H1 (cell line): ENCODE results near the gene SERPINB2. TPM values are rescaled to one million over a fixed set of nuclear protein-coding genes. Genes with fewer than 3 reads are reported as not detected.

Source experiments
- CTCF ChIA-PET: fragments of 300-600 bp; sonication (Branson Sonifier 250); formaldehyde crosslinking; loops from one replicate; lab custom pipeline; 2021; ENCODE audit not compliant: partially characterized antibody; lab: Charles Lee
- POLR2A ChIA-PET: fragments of 300-600 bp; sonication (Branson Sonifier 250); formaldehyde crosslinking; loops from one replicate; lab custom pipeline; 2021; ENCODE audit warnings: inconsistent platforms; ENCODE audit not compliant: partially characterized antibody; lab: Charles Lee
- DNase-seq, 2 experiments: peaks; one replicate each; pipeline versions ENCODE4 v3.0.0 to v3.0.0-alpha.2; 2010 to 2022; ENCODE audit warnings: low spot score in 2 of 2, low read depth in 1 of 2, mixed read lengths in 1 of 2
- FAIRE-seq: peaks from 2 replicates; lab custom pipeline; 2011; peaks lifted over from hg19 to GRCh38; lab: Jason Lieb, UNC
- H2AFZ ChIP-seq: 2 replicates; pipeline ENCODE4 v1.8.1; 2012; ENCODE audit warnings: low read length, inconsistent platforms
- H2AK5ac ChIP-seq: 2 replicates; pipeline ENCODE4 v1.6.1; 2013; ENCODE audit warnings: low read depth, low read length
- H2BK120ac ChIP-seq: replicated peaks from 2 replicates; pipeline ENCODE3; 2013; ENCODE audit warnings: low read depth, low read length, inconsistent platforms
- H2BK12ac ChIP-seq: 2 replicates; pipeline ENCODE4 v1.6.1; 2013; ENCODE audit warnings: low read depth, low read length
- H2BK15ac ChIP-seq: 2 replicates; pipeline ENCODE4 v1.6.1; 2013; ENCODE audit warnings: low read length
- H2BK20ac ChIP-seq: 2 replicates; pipeline ENCODE4 v1.6.1; 2013; ENCODE audit warnings: low read length
- H2BK5ac ChIP-seq: 2 replicates; pipeline ENCODE4 v1.6.1; 2013; ENCODE audit warnings: low read depth, low read length
- H3K14ac ChIP-seq: 2 replicates; pipeline ENCODE4 v1.6.1; 2013; ENCODE audit warnings: inconsistent platforms; ENCODE audit not compliant: insufficient read length
- H3K18ac ChIP-seq: 2 replicates; pipeline ENCODE4 v1.6.1; 2013; ENCODE audit warnings: low read length; ENCODE audit errors: extremely low read depth
- H3K23ac ChIP-seq: 2 replicates; pipeline ENCODE4 v1.6.1; 2013; ENCODE audit warnings: inconsistent platforms; ENCODE audit not compliant: insufficient read length
- H3K23me2 ChIP-seq: 2 replicates; pipeline ENCODE4 v1.6.1; 2013; ENCODE audit warnings: low read depth, low read length
- H3K27ac ChIP-seq: 2 replicates; pipeline ENCODE4 v1.6.1; 2011; ENCODE audit warnings: low read depth, low read length, inconsistent platforms
- H3K27me3 ChIP-seq, 4 experiments: replicated peaks in 1 of 4; 1 replicate in 1 of 4; 2 replicates in 3 of 4; pipeline versions ENCODE4 v1.6.1 to v1.8.1; 2011 to 2013; ENCODE audit warnings: low read length in 3 of 4, mild to moderate bottlenecking in 3 of 4, inconsistent platforms in 2 of 4, mixed read lengths in 2 of 4, moderate library complexity in 1 of 4; ENCODE audit not compliant: control insufficient read depth in 3 of 4, insufficient read depth in 3 of 4; ENCODE audit errors: extremely low read depth in 1 of 4
- H3K36me3 ChIP-seq, 4 experiments: 2 replicates each; pipeline versions ENCODE4 v1.6.1 to v1.8.1; 2011 to 2013; ENCODE audit warnings: mild to moderate bottlenecking in 4 of 4, low read length in 3 of 4, moderate library complexity in 2 of 4, control low read depth in 1 of 4, inconsistent platforms in 1 of 4; ENCODE audit not compliant: insufficient read depth in 4 of 4, control insufficient read depth in 2 of 4
- H3K4ac ChIP-seq: replicated peaks from 2 replicates; pipeline ENCODE3; 2013; ENCODE audit warnings: low read length, low read depth, mixed read lengths, inconsistent platforms; ENCODE audit not compliant: insufficient read length
- H3K4me1 ChIP-seq, 4 experiments: replicated peaks in 1 of 4; 1 replicate in 1 of 4; 2 replicates in 3 of 4; pipeline versions ENCODE4 v1.6.1 to v1.8.1; 2011 to 2013; ENCODE audit warnings: low read length in 3 of 4, inconsistent platforms in 2 of 4, mixed read lengths in 1 of 4; ENCODE audit not compliant: insufficient read depth in 4 of 4, control insufficient read depth in 3 of 4
- H3K4me2 ChIP-seq, 2 experiments: 2 replicates each; pipeline versions ENCODE4 v1.6.1 to v1.8.1; 2011 to 2013; ENCODE audit warnings: low read depth in 2 of 2, low read length in 2 of 2, control low read depth in 1 of 2, inconsistent platforms in 1 of 2, mild to moderate bottlenecking in 1 of 2; ENCODE audit not compliant: insufficient read depth in 1 of 2
- H3K4me3 ChIP-seq, 4 experiments: fragments of 200-600, 300-600 bp in 1 of 4; sonication (generic), shearing (Covaris generic), sonication (Bioruptor Twin) in 1 of 4; 2 replicates each; pipeline versions ENCODE4 v1.5.1 to v1.8.1; 2011 to 2016; ENCODE audit warnings: low read length in 4 of 4, low read depth in 3 of 4, control low read depth in 2 of 4, inconsistent platforms in 2 of 4, mild to moderate bottlenecking in 2 of 4, mixed read lengths in 1 of 4, moderate library complexity in 1 of 4; ENCODE audit not compliant: insufficient read depth in 2 of 4; ENCODE audit errors: extremely low read depth in 1 of 4
- H3K56ac ChIP-seq: replicated peaks from 2 replicates; pipeline ENCODE3; 2013; ENCODE audit warnings: low read depth, mild to moderate bottlenecking, mixed read lengths, low read length, inconsistent platforms; ENCODE audit not compliant: insufficient read length
- H3K79me1 ChIP-seq: 2 replicates; pipeline ENCODE4 v1.6.1; 2013; ENCODE audit warnings: low read depth, low read length, control low read depth
- H3K79me2 ChIP-seq, 2 experiments: 2 replicates each; pipeline versions ENCODE4 v1.6.1 to v1.8.1; 2012 to 2013; ENCODE audit warnings: low read length in 2 of 2, mild to moderate bottlenecking in 2 of 2, inconsistent platforms in 1 of 2; ENCODE audit not compliant: insufficient read depth in 2 of 2, control insufficient read depth in 1 of 2
- H3K9ac ChIP-seq, 4 experiments: replicated peaks in 1 of 4; 1 replicate in 1 of 4; 2 replicates in 3 of 4; pipeline versions ENCODE4 v1.6.1 to v1.8.1; 2011 to 2013; ENCODE audit warnings: low read depth in 3 of 4, low read length in 3 of 4, control low read depth in 2 of 4, mild to moderate bottlenecking in 2 of 4, moderate library complexity in 2 of 4, inconsistent platforms in 1 of 4; ENCODE audit errors: extremely low read depth in 1 of 4
- H3K9me3 ChIP-seq, 2 experiments: 2 replicates each; pipeline versions ENCODE4 v1.6.1 to v1.8.1; 2012 to 2013; ENCODE audit warnings: mild to moderate bottlenecking in 2 of 2, moderate library complexity in 2 of 2, control low read depth in 1 of 2, inconsistent platforms in 1 of 2, low read depth in 1 of 2, low read length in 1 of 2, mixed read lengths in 1 of 2; ENCODE audit not compliant: insufficient read depth in 2 of 2
- H4K20me1 ChIP-seq, 2 experiments: replicated peaks in 1 of 2; 2 replicates each; pipeline versions ENCODE3 to v1.8.1; 2011 to 2013; ENCODE audit warnings: inconsistent platforms in 2 of 2, low read length in 2 of 2, mild to moderate bottlenecking in 1 of 2; ENCODE audit not compliant: insufficient read depth in 2 of 2, control insufficient read depth in 1 of 2
- H4K5ac ChIP-seq: 2 replicates; pipeline ENCODE4 v1.6.1; 2013; ENCODE audit warnings: low read length, low read depth, mixed read lengths, inconsistent platforms; ENCODE audit not compliant: insufficient read length
- H4K8ac ChIP-seq: 2 replicates; pipeline ENCODE4 v1.8.0; 2013; ENCODE audit warnings: mild to moderate bottlenecking, moderate library complexity, low read length, inconsistent platforms; ENCODE audit not compliant: insufficient read depth; ENCODE audit errors: extremely low read depth
- H4K91ac ChIP-seq: replicated peaks from 2 replicates; pipeline ENCODE3; 2013; ENCODE audit warnings: low read length, mixed read lengths, inconsistent platforms; ENCODE audit not compliant: insufficient read length
- ATF2 ChIP-seq: IDR thresholded peaks from 2 replicates; pipeline ENCODE4 v1.6.1; 2012; ENCODE audit warnings: low read length, inconsistent platforms
- BRCA1 ChIP-seq: IDR thresholded peaks from 2 replicates; pipeline ENCODE4 v1.6.1; 2012; ENCODE audit warnings: low read depth, low read length, improper control_type of control experiment
- CTBP2 ChIP-seq: IDR thresholded peaks from 2 replicates; pipeline ENCODE4 v1.7.0; 2011; ENCODE audit warnings: borderline replicate concordance, mild to moderate bottlenecking, moderate library complexity, mixed read lengths, low read length; ENCODE audit not compliant: insufficient read depth, insufficient read length
- EZH2 ChIP-seq: fragments of 200-600 bp; sonication (generic); IDR thresholded peaks from 2 replicates; pipeline ENCODE4 v1.7.1; 2012; ENCODE audit warnings: low read depth, mild to moderate bottlenecking, moderate library complexity, low read length, inconsistent platforms; ENCODE audit not compliant: severe bottlenecking
- KDM4A ChIP-seq: IDR thresholded peaks from one replicate; pipeline ENCODE4 v1.7.1; 2012; ENCODE audit warnings: low read depth, mild to moderate bottlenecking, moderate library complexity, low read length, inconsistent platforms; ENCODE audit not compliant: severe bottlenecking
- POU5F1 ChIP-seq: IDR thresholded peaks from 2 replicates; pipeline ENCODE4 v1.6.1; 2011; ENCODE audit warnings: low read depth, mild to moderate bottlenecking, low read length, moderate library complexity
- RNF2 ChIP-seq: fragments of 200-900, 300-1000 bp; sonication (generic); IDR thresholded peaks from 2 replicates; pipeline ENCODE4 v1.7.1; 2016; ENCODE audit warnings: borderline replicate concordance, low read depth, mild to moderate bottlenecking, antibody characterized with exemption, low read length; ENCODE audit not compliant: poor library complexity, severe bottlenecking; ENCODE audit errors: missing control alignments
- SAP30 ChIP-seq: fragments of 300-600 bp; sonication (generic); IDR thresholded peaks from 2 replicates; pipeline ENCODE4 v1.7.1; 2012; ENCODE audit warnings: low read length, moderate library complexity, mild to moderate bottlenecking, inconsistent platforms; ENCODE audit not compliant: insufficient read depth, insufficient replicate concordance
- SP4 ChIP-seq: IDR thresholded peaks from 2 replicates; pipeline ENCODE4 v1.6.1; 2012; ENCODE audit warnings: low read length, inconsistent platforms
- TAF1 ChIP-seq: IDR thresholded peaks from 2 replicates; pipeline ENCODE4 v1.6.1; 2011; ENCODE audit warnings: mild to moderate bottlenecking, low read depth, low read length
- TBP ChIP-seq: IDR thresholded peaks from 2 replicates; pipeline ENCODE4 v1.6.1; 2011; ENCODE audit warnings: low read depth, low read length, improper control_type of control experiment
- YY1 ChIP-seq: IDR thresholded peaks from 2 replicates; pipeline ENCODE4 v1.6.1; 2011; ENCODE audit warnings: low read depth, mild to moderate bottlenecking, low read length
- WGBS, 2 experiments: shearing (Covaris generic) in 1 of 2; methylation state at CpG; one replicate each; pipeline versions ENCODE4 v1.1.6 to v1.1.7; 2013 to 2015; ENCODE audit warnings: low lambda C conversion rate in 2 of 2, mixed read lengths in 2 of 2, inconsistent platforms in 1 of 2, low coverage in 1 of 2, missing lambda C conversion rate in 1 of 2; ENCODE audit not compliant: insufficient replicate concordance in 2 of 2, insufficient coverage in 1 of 2, insufficient read length in 1 of 2; ENCODE audit errors: extremely low coverage in 1 of 2, missing lambda C conversion rate in 1 of 2; 5-methylcytosine and 5-hydroxymethylcytosine counted together
- polyA plus RNA-seq, 7 experiments: library from polyadenylated mRNA; depleted of rRNA in 3 of 7; stranded (reverse) in 5 of 7; unstranded in 2 of 7; fragments of >200 nt in 5 of 7; fragments of 200-250 nt in 2 of 7; gene quantifications; 1 replicate in 5 of 7; 2 replicates in 1 of 7; 4 replicates in 1 of 7; pipeline versions ENCODE4 v1.2.1 to v1.2.3, GENCODE V29; 2011 to 2013; ENCODE audit warnings: missing spikeins in 2 of 7, mixed read lengths in 2 of 7
- total RNA-seq: library from RNA; stranded (reverse); fragmentation: NEBNext Ultra II Directional; extraction: Animal tissue kit (Norgen Biotek cat#: 25700); gene quantifications from 2 replicates; pipeline ENCODE4 v1.2.1, GENCODE V29; 2021

SERPINB2 gene
- total and polyA plus RNA-seq, 2 of the 8 experiments (the other 6 are each of a cell fraction or from before 2014, with no cell fraction given): not detected

GRCh38 chr18:63868546-63868945 is 19.0 kb upstream of the SERPINB2 start:
- Histone ChIP-seq H3K4ac (no peak overlapping the region), H4K5ac (no peak overlapping the region), H2BK20ac (no peak overlapping the region), H3K23me2 (no peaks in the 10 kb centered on the region), H3K79me1 (no peaks in the 10 kb centered on the region), H2AK5ac (no peak overlapping the region), H2BK5ac (no peak overlapping the region), H3K27me3 (no peaks in the 10 kb centered on the region), H2BK12ac (no peak overlapping the region), H3K18ac (no peak overlapping the region), H2AFZ (no peak overlapping the region), H3K4me3 (no peak overlapping the region), H3K36me3 (no peaks in the 10 kb centered on the region; a peak in 1 of 8 replicates), H3K14ac (no peak overlapping the region), H4K8ac (no peak overlapping the region), H3K79me2 (no peaks in the 10 kb centered on the region), H2BK120ac (no peak overlapping the region), H4K91ac (no peak overlapping the region), H3K4me2 (no peak overlapping the region), H3K9me3 (no peaks in the 10 kb centered on the region), H2BK15ac (no peak overlapping the region), H3K56ac (no peak overlapping the region), H3K9ac (no peak overlapping the region), H3K23ac (no peak overlapping the region), H3K4me1 (no peaks in the 10 kb centered on the region), H4K20me1 (no peaks in the 10 kb centered on the region), H3K27ac (no peak overlapping the region)
- no peak for DNase-seq
- ChIA-PET CTCF (interaction anchor here (1.1 to 2.5 kb wide), 2 partner anchors 14 to 95 kb away, joined by 3 to 7 read pairs; no protein-coding TSS in a partner anchor), POLR2A (no interaction called here)
- 85% methylated on average over 9 of the region's 9 CpGs; no CpG with 5 or more reads in 1 of the 2 experiments for WGBS, 2 experiments
- no peak for FAIRE-seq
- no peak for TF ChIP-seq TBP
- no peak for TF ChIP-seq YY1
- TF ChIP-seq BRCA1: no peak
- no peak for TF ChIP-seq ATF2
- no peak for TF ChIP-seq SP4
- no peak for TF ChIP-seq KDM4A
- no peak for TF ChIP-seq TAF1
- no peak for TF ChIP-seq SAP30
- no peak for TF ChIP-seq POU5F1
- no peak for TF ChIP-seq RNF2
- TF ChIP-seq EZH2: no peak
- TF ChIP-seq CTBP2: no peak
